Measurements from ENCODE around the gene THEM4. TPM values are rescaled to one million over a fixed set of nuclear protein-coding genes. Genes with fewer than 3 reads are reported as not detected.
"Not testable (repeated sequence)": the region's sequence is repeated elsewhere in the genome, so short reads cannot be mapped to it uniquely, and the experiment has no call there.

Gene THEM4
- total RNA-seq, 1 donor from 2014 or later: 16.3 TPM

DNA sequence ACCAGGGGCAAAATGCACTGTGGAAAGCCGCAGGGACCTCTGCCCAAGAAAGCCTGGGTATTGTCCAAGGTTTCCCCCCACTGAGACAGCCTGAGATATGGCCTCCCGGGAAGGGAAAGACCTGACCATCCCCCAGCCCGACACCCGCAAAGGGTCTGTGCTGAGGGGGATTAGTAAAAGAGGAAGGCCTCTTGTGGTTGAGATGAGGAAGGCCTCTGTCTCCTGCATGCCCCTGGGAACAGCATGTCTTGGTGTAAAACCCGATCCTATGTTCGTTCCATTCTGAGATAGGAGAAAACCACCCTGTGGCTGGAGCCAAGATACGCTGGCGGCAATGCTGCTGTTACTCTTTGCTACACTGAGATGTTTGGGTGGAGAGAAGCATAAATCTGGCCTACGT lies 36.5 kb downstream of the THEM4 start:
- intact Hi-C loops (cut with DNase I); DNase-seq (ENCODE audit: missing footprints); ATAC-seq: not testable (repeated sequence)

DNA sequence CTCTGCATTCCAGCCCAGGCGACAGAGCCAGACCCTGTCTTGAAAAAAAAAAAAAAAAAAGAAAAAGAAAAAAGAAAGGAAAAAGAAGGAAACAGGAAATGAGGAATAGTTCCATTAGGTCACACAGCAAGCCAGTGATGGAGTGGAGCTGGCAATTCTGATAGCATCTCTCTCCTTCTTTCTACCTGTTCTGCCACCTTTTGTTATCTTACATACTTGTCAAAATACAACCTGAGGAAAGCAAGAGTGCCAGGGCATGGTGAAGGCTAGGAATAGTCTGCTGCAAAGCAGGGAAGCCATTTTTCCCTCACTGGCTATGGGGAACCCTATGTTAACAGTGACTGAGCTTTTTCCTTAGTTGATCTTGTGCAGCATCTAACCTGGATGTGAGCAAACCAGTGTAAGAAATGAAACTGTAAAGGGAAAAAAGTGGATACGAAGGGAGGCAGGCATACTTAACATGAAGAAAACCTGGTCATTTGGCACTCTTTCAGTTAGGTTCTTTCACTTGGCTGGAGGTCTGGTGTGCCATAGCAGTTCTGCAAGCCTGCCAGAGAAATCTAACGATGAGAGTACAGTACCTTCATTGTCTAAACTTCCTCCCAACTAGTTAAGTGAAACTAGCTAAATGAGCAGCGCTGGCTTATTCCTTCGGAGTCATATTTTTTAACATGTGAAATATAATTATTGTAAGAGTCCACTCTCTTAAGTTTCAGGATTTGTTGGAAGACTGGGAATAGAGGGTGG lies 37.9 kb downstream of the THEM4 start:
- no peak for DNase-seq (ENCODE audit: missing footprints)
- ATAC-seq: no peak
- intact Hi-C loops (cut with DNase I): no loop called here

DNA sequence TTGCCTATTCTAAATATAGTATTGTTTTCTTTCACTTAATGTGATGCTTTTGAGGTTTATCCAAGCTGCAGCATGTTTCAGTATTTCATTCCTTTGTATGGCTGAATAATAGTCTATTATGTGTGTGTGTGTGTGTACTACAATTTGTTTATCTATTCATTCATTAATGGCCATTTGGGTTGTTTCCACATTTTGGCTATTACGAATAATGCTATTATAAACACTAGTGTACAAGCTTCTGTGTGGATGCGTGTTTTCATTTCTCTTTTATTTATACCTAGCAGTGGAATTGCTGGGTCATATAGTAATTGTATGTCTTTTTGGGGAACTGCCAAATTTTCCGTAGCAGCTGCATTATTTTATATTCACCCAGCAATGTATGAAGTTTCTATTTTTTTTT lies 40.8 kb downstream of the THEM4 start:
- ATAC-seq (no peak), DNase-seq (ENCODE audit: missing footprints) (no peak)
- intact Hi-C loops (cut with DNase I): no loop called here

DNA sequence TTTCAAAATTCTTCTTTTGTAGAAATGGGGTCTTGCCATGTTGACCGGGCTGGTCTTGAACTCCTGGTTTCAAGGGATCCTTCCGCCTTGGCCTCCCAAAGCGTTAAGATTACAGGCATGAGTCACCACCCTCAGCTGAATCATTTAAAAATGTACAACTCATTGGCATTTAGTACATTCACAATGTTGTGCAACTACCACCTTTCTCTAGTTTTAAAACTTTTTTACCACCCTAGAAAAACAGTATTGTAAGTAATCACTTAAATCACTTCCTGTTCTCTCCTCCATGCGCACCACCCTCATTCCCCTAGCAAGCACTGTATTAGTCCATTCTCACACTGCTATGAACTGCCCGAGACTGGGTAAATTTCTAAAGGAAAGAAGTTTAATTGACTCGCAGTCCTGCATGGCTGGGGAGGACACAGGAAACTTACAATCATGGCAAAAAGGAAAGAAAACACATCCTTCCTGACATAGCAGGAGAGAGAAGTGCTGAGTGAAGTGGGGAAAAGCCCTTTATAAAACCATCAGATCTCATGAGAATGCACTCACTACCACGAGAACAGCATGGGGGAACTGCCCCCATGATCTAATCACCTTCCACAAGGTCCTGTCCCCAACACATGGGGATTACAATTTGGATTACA lies 41.4 kb downstream of the THEM4 start:
- ATAC-seq (no peak), DNase-seq (ENCODE audit: missing footprints) (no peak)
- intact Hi-C loops (cut with DNase I): no loop called here

GRCh38 chr1:151867321-151867720 lies 42.0 kb downstream of the THEM4 start:
- ATAC-seq (no peak), DNase-seq (ENCODE audit: missing footprints) (no peak)
- intact Hi-C loops (cut with DNase I): no loop called here

GRCh38 chr1:151864411-151864810 lies 44.9 kb downstream of the THEM4 start:
- DNase-seq (ENCODE audit: missing footprints) (no peak), ATAC-seq (peak; percentile 59)
- intact Hi-C loops (cut with DNase I): no loop called here

DNA sequence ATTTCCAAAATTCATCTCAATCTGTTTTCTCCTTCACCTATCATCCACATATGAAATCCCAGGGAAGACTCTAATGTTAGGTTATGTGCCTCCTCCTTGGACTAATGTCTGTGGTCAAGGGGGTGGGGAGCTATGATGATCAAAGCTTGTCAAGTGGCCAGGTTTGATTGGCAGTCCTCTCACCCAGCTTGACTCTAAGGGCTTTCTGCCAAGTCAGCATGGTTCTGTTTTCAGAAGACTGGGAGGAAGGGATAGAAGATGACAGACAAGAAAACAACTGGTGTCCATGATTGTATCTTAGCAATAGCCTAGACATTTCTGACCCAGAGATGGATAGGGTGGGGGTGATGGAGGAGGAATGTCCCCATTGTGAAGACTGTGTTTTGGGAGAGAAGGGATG lies 46.7 kb downstream of the THEM4 start:
- intact Hi-C loops (cut with DNase I): no loop called here
- DNase-seq (ENCODE audit: missing footprints) (no peak), ATAC-seq (no peak)

DNA sequence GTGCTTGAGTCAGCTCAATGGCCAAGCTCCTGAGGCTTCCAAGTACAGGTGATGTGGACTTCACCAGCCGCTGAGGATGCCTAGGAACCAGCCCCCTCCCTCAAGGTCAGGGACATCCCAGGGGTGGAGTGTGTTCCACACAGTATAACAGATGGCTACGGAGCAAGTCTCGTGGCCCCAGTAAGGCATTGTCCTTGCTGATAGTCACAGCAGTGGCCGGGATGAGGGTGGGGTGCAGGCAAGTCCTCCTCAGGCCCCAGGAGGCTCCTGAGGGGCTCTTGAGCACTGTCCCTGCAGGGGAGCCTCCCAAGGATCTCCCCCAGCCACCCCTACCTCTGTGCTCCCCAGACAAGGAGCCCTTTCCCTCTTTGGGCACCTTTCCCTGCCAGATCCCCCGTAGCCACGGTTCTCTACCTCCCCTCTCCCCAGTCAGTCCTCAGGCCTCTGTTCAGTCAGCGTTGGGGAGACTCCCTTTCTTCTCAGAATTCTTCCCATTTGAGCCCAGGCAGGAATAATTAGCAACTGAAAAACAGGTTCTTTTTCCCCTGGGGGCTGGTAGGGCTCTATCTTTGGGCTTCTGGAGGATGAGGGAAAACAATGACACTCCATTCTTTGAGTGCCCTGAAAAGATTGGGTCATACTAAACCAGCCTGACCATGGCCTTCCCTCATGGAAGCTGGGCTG lies 48.7 kb downstream of the THEM4 start:
- ATAC-seq: no peak
- DNase-seq (ENCODE audit: missing footprints): no peak
- intact Hi-C loops (cut with DNase I): no loop called here

DNA sequence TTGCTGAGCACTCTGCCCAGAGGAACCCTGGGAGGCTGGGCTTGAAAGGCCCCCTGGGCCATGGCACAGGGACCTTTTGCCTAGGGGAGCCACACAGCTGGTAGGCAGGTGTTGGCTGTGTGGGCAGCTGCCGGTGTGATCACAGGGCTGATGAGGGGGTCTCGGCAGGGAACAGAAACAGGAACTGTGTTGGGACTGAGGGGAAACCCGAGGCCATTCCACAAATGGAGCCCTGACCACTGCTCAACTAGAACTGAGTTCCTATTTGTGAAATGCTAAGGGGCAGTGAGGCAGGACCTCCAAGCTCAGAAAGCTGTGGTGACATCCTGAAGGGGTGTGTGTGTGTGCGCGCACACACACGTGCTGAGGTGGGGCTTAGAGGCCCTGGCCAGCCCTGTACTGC lies 49.4 kb downstream of the THEM4 start:
- DNase-seq (ENCODE audit: missing footprints): no peak
- intact Hi-C loops (cut with DNase I): no loop called here
- ATAC-seq: no peak

- intact Hi-C loops (cut with DNase I): no loop called here
- ATAC-seq (no peak), DNase-seq (ENCODE audit: missing footprints) (no peak)
These were observed 50.2 kb downstream of the THEM4 start for GRCh38 chr1:151858886-151859665.

GRCh38 chr1:151858030-151858746 lies 51.1 kb downstream of the THEM4 start:
- ATAC-seq (no peak), DNase-seq (ENCODE audit: missing footprints) (no peak)
- intact Hi-C loops (cut with DNase I): no loop called here

GRCh38 chr1:151855933-151856332 lies 53.4 kb downstream of the THEM4 start:
- no peak for ATAC-seq
- intact Hi-C loops (cut with DNase I): no loop called here
- no peak for DNase-seq (ENCODE audit: missing footprints)

DNA sequence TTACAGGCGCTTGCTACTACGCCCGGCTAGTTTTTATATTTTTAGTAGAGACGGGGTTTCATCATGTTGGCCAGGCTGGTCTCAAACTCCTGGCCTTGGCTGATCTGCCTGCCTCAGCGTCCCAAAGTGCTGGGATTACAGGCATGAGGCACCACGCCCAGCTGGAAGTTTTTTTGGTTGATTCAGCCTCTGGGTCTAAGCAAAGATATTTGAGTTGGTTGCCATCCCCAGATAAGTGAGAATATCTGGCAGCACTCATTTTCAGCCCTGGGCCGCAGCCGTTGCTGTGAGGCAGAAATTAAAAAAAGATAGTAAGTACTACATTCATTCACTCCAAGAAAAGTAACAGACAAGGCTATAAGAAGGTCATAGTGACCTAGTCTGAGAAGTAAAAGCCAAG lies 53.8 kb downstream of the THEM4 start:
- DNase-seq (ENCODE audit: missing footprints); intact Hi-C loops (cut with DNase I): not testable (repeated sequence)
- ATAC-seq: peak; percentile 52

GRCh38 chr1:151854658-151855057 lies 54.7 kb downstream of the THEM4 start:
- no peak for DNase-seq (ENCODE audit: missing footprints)

DNA sequence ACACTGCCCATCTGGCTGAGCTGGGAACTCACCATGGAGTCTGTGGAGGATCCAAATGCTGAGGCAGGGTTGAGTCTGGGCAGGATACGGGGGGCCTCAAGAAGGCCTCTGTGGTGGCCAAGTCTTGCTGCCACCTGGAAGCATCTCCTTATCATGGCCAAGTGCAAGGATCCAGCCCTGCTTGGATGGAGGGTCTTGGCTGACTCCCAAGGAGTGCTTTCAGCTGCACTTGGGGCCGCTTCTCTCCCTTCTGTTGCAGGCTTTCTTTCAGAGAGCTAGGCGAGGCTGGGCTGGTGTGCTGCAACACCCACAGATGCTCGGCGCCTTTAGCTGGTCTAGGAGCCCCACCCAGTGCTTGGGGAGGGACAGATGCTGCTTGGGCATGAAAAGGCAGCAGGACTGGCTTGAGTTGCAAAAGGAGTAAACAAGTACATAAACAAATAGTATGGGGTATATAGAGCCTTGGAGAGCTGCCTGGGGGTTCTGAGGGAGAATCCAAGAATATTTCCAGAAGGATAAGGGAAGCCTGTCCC lies 55.8 kb downstream of the THEM4 start, which contains the start of gene THEM5:
Gene THEM5 (minus strand): TSS at position 302 of the 533 bp plus-strand sequence. CDS start 147 bp downstream, at position 155.
- no peak for ATAC-seq
- intact Hi-C loops (cut with DNase I): no loop called here
- no peak for DNase-seq (ENCODE audit: missing footprints)

More at GRCh38 chr1:151854658-151855057, 54.7 kb downstream of the THEM4 start:
- intact Hi-C loops (cut with DNase I): no loop called here
- no peak for ATAC-seq

DNA sequence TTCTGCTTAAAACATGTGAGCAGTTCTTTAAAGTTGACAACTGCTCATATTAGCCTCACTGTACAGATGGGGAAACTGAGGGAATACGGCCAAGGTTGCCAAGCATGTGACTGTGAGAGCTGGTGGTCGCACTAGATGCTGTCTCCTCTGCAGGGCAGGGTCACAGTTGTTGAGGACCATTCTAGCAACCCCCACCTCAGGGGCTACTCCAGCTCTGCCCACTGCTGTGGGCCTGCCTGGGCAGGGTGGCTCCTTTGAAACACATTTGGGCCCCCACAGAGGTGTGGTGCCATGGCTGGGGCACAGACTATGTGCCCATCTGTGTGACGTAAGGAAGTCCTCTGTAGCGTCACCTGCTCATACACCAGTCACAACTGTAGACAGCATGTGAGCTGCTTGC lies 56.6 kb downstream of the THEM4 start:
- ATAC-seq (no peak), DNase-seq (ENCODE audit: missing footprints) (no peak)
- intact Hi-C loops (cut with DNase I): no loop called here

DNA sequence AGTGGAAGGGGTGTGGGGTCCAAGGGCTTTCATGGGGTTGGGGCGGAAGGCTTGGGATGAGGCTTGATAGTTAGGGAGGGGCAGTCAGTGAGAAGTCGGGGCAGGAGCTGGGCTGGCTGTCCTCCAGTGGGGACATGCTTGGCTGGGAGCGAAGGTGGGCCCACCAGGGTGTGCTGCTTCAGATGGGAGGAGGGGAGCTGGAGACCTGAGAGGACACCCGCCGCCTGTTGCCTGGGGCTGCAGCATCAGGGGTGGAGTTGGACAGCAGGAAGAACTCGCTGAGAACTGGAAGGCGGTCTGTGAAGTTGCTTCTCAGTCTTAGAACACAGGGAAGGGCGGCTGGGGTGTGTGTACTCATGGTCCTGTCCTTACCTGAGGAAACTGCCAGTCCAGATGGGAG lies 57.4 kb downstream of the THEM4 start:
- ATAC-seq: no peak
- intact Hi-C loops (cut with DNase I): no loop called here
- no peak for DNase-seq (ENCODE audit: missing footprints)

DNA sequence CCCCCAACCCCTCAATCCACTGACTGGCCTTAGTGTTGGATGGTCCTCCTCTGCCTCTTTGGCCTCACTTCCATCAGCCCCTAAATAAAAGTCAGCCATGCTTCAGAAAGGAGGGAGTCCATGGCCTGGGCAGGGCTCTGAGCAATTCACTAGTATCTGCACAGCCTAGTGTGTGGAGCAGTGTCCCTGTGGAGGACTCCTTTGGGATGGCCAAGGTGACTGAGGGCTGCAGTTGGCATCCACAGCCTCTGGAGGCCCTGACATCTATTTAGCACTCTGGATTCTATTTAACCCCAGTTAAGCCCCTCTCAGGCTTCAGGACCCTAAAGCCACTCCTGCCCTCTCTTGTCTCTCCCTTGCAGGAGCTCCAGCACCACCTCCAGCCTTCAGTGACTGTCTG lies 59.4 kb downstream of the THEM4 start:
- DNase-seq (ENCODE audit: missing footprints) (no peak), ATAC-seq (no peak)
- intact Hi-C loops (cut with DNase I): no loop called here

Measured in Right ventricle myocardium inferior (tissue), 1 donor.